ENCODE data around the gene MAJIN. TPM values are rescaled to one million over a fixed set of nuclear protein-coding genes. Genes with fewer than 3 reads are reported as not detected.

The MAJIN gene
- total and polyA plus RNA-seq, 4 donors: 0.09 to 0.31 TPM; not detected in 2

DNA sequence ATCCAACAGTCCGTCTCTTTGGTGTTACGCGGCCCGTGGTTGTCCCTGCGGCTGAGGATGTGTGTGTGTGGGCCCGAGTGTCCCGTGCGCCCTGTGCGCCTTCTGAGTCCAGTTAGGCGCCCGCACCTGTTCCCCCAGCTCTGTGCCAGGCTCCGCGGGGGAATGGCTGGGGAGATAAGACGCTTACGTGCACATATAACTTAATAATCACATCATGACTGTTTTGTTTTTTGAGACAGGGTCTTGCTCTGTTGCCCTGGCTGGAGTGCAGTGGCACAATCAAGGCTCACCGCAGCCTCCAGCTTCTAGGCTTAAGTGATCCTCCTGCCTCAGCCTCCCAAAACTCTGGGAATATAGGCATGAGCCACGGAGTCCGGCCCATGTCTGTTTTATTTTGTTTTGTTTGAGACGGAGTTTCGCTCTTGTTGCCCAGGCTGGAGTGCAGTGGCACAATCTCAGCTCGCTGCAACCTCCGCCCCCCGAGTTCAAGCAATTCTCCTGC is 42.9 kb upstream of the MAJIN start:
- TF ChIP-seq, protein P1, sequence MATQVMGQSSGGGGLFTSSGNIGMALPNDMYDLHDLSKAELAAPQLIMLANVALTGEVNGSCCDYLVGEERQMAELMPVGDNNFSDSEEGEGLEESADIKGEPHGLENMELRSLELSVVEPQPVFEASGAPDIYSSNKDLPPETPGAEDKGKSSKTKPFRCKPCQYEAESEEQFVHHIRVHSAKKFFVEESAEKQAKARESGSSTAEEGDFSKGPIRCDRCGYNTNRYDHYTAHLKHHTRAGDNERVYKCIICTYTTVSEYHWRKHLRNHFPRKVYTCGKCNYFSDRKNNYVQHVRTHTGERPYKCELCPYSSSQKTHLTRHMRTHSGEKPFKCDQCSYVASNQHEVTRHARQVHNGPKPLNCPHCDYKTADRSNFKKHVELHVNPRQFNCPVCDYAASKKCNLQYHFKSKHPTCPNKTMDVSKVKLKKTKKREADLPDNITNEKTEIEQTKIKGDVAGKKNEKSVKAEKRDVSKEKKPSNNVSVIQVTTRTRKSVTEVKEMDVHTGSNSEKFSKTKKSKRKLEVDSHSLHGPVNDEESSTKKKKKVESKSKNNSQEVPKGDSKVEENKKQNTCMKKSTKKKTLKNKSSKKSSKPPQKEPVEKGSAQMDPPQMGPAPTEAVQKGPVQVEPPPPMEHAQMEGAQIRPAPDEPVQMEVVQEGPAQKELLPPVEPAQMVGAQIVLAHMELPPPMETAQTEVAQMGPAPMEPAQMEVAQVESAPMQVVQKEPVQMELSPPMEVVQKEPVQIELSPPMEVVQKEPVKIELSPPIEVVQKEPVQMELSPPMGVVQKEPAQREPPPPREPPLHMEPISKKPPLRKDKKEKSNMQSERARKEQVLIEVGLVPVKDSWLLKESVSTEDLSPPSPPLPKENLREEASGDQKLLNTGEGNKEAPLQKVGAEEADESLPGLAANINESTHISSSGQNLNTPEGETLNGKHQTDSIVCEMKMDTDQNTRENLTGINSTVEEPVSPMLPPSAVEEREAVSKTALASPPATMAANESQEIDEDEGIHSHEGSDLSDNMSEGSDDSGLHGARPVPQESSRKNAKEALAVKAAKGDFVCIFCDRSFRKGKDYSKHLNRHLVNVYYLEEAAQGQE (IDR thresholded peaks at IDR 0.05): no peak
- TF ChIP-seq RAD21 (IDR thresholded peaks at IDR 0.05): no peak
- TF ChIP-seq, protein P2, sequence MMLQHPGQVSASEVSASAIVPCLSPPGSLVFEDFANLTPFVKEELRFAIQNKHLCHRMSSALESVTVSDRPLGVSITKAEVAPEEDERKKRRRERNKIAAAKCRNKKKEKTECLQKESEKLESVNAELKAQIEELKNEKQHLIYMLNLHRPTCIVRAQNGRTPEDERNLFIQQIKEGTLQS (IDR thresholded peaks at IDR 0.05): no peak
- TF ChIP-seq, protein P3, sequence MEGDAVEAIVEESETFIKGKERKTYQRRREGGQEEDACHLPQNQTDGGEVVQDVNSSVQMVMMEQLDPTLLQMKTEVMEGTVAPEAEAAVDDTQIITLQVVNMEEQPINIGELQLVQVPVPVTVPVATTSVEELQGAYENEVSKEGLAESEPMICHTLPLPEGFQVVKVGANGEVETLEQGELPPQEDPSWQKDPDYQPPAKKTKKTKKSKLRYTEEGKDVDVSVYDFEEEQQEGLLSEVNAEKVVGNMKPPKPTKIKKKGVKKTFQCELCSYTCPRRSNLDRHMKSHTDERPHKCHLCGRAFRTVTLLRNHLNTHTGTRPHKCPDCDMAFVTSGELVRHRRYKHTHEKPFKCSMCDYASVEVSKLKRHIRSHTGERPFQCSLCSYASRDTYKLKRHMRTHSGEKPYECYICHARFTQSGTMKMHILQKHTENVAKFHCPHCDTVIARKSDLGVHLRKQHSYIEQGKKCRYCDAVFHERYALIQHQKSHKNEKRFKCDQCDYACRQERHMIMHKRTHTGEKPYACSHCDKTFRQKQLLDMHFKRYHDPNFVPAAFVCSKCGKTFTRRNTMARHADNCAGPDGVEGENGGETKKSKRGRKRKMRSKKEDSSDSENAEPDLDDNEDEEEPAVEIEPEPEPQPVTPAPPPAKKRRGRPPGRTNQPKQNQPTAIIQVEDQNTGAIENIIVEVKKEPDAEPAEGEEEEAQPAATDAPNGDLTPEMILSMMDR (IDR thresholded peaks at IDR 0.05; ENCODE audit: low read depth, low read length, missing input control): no peak
- TF ChIP-seq, protein P4, sequence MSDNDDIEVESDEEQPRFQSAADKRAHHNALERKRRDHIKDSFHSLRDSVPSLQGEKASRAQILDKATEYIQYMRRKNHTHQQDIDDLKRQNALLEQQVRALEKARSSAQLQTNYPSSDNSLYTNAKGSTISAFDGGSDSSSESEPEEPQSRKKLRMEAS (IDR thresholded peaks at IDR 0.05): no peak
- TF ChIP-seq EGR1 (IDR thresholded peaks at IDR 0.05; ENCODE audit: low read depth in 2 of 2): no peak
- no peak for TF ChIP-seq RXRA (IDR thresholded peaks at IDR 0.05)
- no peak for TF ChIP-seq FOXA1 (IDR thresholded peaks at IDR 0.05)
- TF ChIP-seq, protein P5, sequence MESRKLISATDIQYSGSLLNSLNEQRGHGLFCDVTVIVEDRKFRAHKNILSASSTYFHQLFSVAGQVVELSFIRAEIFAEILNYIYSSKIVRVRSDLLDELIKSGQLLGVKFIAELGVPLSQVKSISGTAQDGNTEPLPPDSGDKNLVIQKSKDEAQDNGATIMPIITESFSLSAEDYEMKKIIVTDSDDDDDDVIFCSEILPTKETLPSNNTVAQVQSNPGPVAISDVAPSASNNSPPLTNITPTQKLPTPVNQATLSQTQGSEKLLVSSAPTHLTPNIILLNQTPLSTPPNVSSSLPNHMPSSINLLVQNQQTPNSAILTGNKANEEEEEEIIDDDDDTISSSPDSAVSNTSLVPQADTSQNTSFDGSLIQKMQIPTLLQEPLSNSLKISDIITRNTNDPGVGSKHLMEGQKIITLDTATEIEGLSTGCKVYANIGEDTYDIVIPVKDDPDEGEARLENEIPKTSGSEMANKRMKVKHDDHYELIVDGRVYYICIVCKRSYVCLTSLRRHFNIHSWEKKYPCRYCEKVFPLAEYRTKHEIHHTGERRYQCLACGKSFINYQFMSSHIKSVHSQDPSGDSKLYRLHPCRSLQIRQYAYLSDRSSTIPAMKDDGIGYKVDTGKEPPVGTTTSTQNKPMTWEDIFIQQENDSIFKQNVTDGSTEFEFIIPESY (IDR thresholded peaks at IDR 0.05): no peak
- no peak for TF ChIP-seq SP1 (IDR thresholded peaks at IDR 0.05)
- no peak for TF ChIP-seq NR2F2 (IDR thresholded peaks at IDR 0.05)
- no peak for TF ChIP-seq YY1 (IDR thresholded peaks at IDR 0.05)
- no peak for TF ChIP-seq HNF4G (IDR thresholded peaks at IDR 0.05)
- TF ChIP-seq JUND (IDR thresholded peaks at IDR 0.05): no peak
- TF ChIP-seq FOXA2 (IDR thresholded peaks at IDR 0.05): no peak
- no peak for TF ChIP-seq GABPA (IDR thresholded peaks at IDR 0.05 in 1 of 2, conservative IDR thresholded peaks at IDR 0.05 in 1 of 2)
- no peak for TF ChIP-seq HNF4A (conservative IDR thresholded peaks at IDR 0.05)
- TF ChIP-seq TAF1 (conservative IDR thresholded peaks at IDR 0.05): no peak
- no peaks in the 10 kb centered on the region for H3K9me3 ChIP-seq (ENCODE audit: control insufficient read depth in 4 of 4, low read length in 3 of 4)
- H3K4me3 ChIP-seq (ENCODE audit: low read depth in 1 of 3, low read length in 3 of 3): peak overlapping the region; percentile 80 to 94 (median 91)
- DNase-seq (ENCODE audit: low spot score): no peak
- peak overlapping the region; percentile 37 to 44 for H3K9ac ChIP-seq (ENCODE audit: low read depth in 1 of 2, low read length in 2 of 2)
- WGBS: 33% methylated on average over 23 of the region's 23 CpGs
- H3K27me3 ChIP-seq (ENCODE audit: control insufficient read depth in 4 of 4, insufficient read depth in 4 of 4, low read length in 3 of 4): no peaks in the 10 kb centered on the region
- peak overlapping the region; percentile 97 to 99 for H3K27ac ChIP-seq (ENCODE audit: low read depth in 1 of 2, low read length in 2 of 2)
- H3K4me1 ChIP-seq (ENCODE audit: control insufficient read depth in 4 of 4, insufficient read depth in 4 of 4, low read length in 3 of 4): peaks cover 0 to 16% (median 10%) of the 10 kb centered on the region in 4 donors
- H3K36me3 ChIP-seq (ENCODE audit: control insufficient read depth in 4 of 4, insufficient read depth in 3 of 4, low read depth in 1 of 4, low read length in 3 of 4): peaks cover 2% of the 10 kb centered on the region in 4 donors

Measured in liver (tissue), 9 donors.